Fibroblast of skin of left biceps (primary cell): Measurements from ENCODE around the gene SLAIN2.

Source experiments
- DNase-seq, 2 experiments: peaks; one replicate each; pipeline ENCODE4 v3.0.0-alpha.2; 2013; ENCODE audit warnings: low read depth in 2 of 2

Gene SLAIN2

GRCh38 chr4:48334236-48334635 is 7.1 kb upstream of the SLAIN2 start:
- no peak for DNase-seq

- DNase-seq = no peak
Observed at GRCh38 chr4:48334900-48335384, 6.4 kb upstream of the SLAIN2 start.

- no peak for DNase-seq
Observed at GRCh38 chr4:48336146-48336870, 5.0 kb upstream of the SLAIN2 start.

GRCh38 chr4:48337731-48338130 is 3.6 kb upstream of the SLAIN2 start:
- DNase-seq = no peak

GRCh38 chr4:48339642-48340041 is 1.7 kb upstream of the SLAIN2 start:
- no peak for DNase-seq

GRCh38 chr4:48340276-48340964 is 909 bp upstream of the SLAIN2 start:
- peak in 1 of 2 experiments; percentile 35 for DNase-seq

GRCh38 chr4:48341776-48342605 is 662 bp downstream of the SLAIN2 start:
- no peak for DNase-seq

GRCh38 chr4:48342606-48342880 is 1.2 kb downstream of the SLAIN2 start:
- no peak for DNase-seq

- no peak for DNase-seq
Observed at GRCh38 chr4:48343035-48343434, 1.7 kb downstream of the SLAIN2 start.

GRCh38 chr4:48343551-48343950 is 2.2 kb downstream of the SLAIN2 start:
- DNase-seq = no peak

- no peak for DNase-seq
Observed at GRCh38 chr4:48345542-48345941, 4.2 kb downstream of the SLAIN2 start.

GRCh38 chr4:48346594-48346993 is 5.3 kb downstream of the SLAIN2 start:
- no peak for DNase-seq

- DNase-seq = no peak
Observed at GRCh38 chr4:48347282-48347921, 6.1 kb downstream of the SLAIN2 start.

GRCh38 chr4:48350871-48351270 is 9.5 kb downstream of the SLAIN2 start:
- no peak for DNase-seq

GRCh38 chr4:48352793-48353192 is 11.5 kb downstream of the SLAIN2 start:
- DNase-seq = no peak

GRCh38 chr4:48356355-48356754 is 15.0 kb downstream of the SLAIN2 start:
- no peak for DNase-seq

- DNase-seq = peak; percentile 61 to 64
Observed at GRCh38 chr4:48360285-48361011, 19.1 kb downstream of the SLAIN2 start.

GRCh38 chr4:48361012-48361400 is 19.7 kb downstream of the SLAIN2 start:
- peak in 1 of 2 experiments; percentile 29 for DNase-seq

- DNase-seq = no peak
Observed at GRCh38 chr4:48366611-48367010, 25.3 kb downstream of the SLAIN2 start.

- DNase-seq = no peak
Observed at GRCh38 chr4:48367016-48367415, 25.7 kb downstream of the SLAIN2 start.

GRCh38 chr4:48368389-48368788 is 27.1 kb downstream of the SLAIN2 start:
- DNase-seq = no peak
